ENCODE data around the gene IFT22.

GRCh38 chr7:101352920-101353308 is 31.3 kb upstream of the IFT22 start:
- TF ChIP-seq EZH2 (IDR thresholded peaks at IDR 0.05; ENCODE audit: insufficient read depth, poor library complexity, severe bottlenecking): no peak
- no peak for TF ChIP-seq EZH2phosphoT487 (IDR thresholded peaks at IDR 0.05; ENCODE audit: insufficient read depth, low read depth)
